Endometrial microvascular endothelial cells (primary cell): ENCODE data around the gene C17orf100. TPM values are rescaled to one million over a fixed set of nuclear protein-coding genes. Genes with fewer than 3 reads are reported as not detected.

Source experiments
- total RNA-seq: library from RNA; depleted of rRNA; stranded (reverse); fragments of >200 nt; gene quantifications from one replicate; pipeline ENCODE4 v1.2.3, GENCODE V29; 2015; ENCODE audit errors: inconsistent ontology term

C17orf100 gene
- total RNA-seq, 1 donor from 2014 or later = not detected

Other genes starting within 250 kb of the C17orf100 start
- not detected for gene AIPL1, start 216.6 kb upstream of the C17orf100 start, total RNA-seq
- gene PIMREG, start 207.3 kb upstream of the C17orf100 start, total RNA-seq = 65.1 TPM
- gene PITPNM3, start 95.2 kb upstream of the C17orf100 start, total RNA-seq = 0.09 TPM
- 6.2 TPM for gene KIAA0753, start 11.1 kb upstream of the C17orf100 start, total RNA-seq
- 126 TPM for gene TXNDC17, start 10.7 kb upstream of the C17orf100 start, total RNA-seq
- 15.7 TPM for gene MED31, start 157 bp upstream of the C17orf100 start, total RNA-seq
- gene SLC13A5, start 61.6 kb downstream of the C17orf100 start, total RNA-seq = not detected
- gene XAF1, start 104.3 kb downstream of the C17orf100 start, total RNA-seq = 27.6 TPM
- gene FBXO39, start 124.5 kb downstream of the C17orf100 start, total RNA-seq = 0.37 TPM
- gene TEKT1, start 180.0 kb downstream of the C17orf100 start, total RNA-seq = not detected